Rectal smooth muscle tissue (tissue), 1 donor: Measurements from ENCODE around the gene DEK.
"Not testable (repeated sequence)": the region's sequence is repeated elsewhere in the genome, so short reads cannot be mapped to it uniquely, and the experiment has no call there.

Experiments
- H3K27ac ChIP-seq: one replicate; pipeline ENCODE4 v1.7.0; 2013; ENCODE audit warnings: low read depth, low read length, inconsistent platforms
- H3K27me3 ChIP-seq: one replicate; pipeline ENCODE4 v1.7.0; 2013; ENCODE audit warnings: low read length; ENCODE audit not compliant: control insufficient read depth, insufficient read depth
- H3K36me3 ChIP-seq: one replicate; pipeline ENCODE4 v1.7.0; 2013; ENCODE audit warnings: low read length; ENCODE audit not compliant: control insufficient read depth, insufficient read depth
- H3K4me1 ChIP-seq: one replicate; pipeline ENCODE4 v1.7.0; 2013; ENCODE audit warnings: low read length; ENCODE audit not compliant: control insufficient read depth, insufficient read depth
- H3K4me3 ChIP-seq: one replicate; pipeline ENCODE4 v1.7.0; 2013; ENCODE audit warnings: low read length
- H3K9ac ChIP-seq: one replicate; pipeline ENCODE4 v1.7.0; 2013; ENCODE audit warnings: low read length

Gene DEK, protein sequence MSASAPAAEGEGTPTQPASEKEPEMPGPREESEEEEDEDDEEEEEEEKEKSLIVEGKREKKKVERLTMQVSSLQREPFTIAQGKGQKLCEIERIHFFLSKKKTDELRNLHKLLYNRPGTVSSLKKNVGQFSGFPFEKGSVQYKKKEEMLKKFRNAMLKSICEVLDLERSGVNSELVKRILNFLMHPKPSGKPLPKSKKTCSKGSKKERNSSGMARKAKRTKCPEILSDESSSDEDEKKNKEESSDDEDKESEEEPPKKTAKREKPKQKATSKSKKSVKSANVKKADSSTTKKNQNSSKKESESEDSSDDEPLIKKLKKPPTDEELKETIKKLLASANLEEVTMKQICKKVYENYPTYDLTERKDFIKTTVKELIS

DNA sequence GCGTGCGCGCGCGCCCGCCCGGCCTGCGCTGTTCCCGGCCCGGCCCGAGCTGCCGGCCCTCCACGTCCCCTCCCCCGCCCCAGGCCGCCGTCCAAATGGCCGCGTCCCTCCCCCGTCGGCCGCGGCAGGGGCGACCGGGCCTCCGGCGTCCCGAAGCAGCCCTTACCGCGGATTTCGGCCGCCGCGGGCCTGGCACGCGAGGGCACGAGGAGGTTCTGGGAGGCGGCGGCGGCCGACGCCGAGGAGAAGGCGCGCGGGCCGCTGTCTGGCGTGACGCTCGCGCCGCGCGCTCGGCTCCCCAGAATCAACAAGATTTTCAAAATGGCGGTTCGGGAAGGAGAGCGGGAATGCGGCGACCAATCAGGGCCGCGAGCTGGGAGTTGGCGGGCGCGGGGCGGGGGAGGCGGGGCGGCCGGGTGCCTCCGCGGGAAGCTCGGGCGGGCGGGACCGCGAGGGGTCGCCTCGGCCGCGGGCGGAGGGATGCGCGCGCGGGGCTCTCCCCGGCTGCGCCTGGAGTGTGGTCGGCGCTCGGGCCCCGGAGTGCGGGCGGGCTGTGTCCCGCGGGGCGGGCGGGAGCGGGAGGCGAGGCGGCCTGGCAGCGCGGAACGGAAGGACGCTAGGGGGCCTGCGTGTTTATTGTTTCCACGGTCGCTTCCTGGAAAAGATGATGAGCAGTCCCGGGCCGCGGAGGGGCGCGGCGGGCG, at the start of gene DEK:
DEK (minus strand) TSS at position 312 of the 704 bp plus-strand sequence. CDS start 543 bp downstream, outside the sequence.
- peak within 1 kb of the TSS; percentile 81 for H3K4me3 ChIP-seq
- H3K4me1 ChIP-seq: peaks cover 4% of the 10 kb centered on the region
- H3K27me3 ChIP-seq: no peaks in the 10 kb centered on the region
- H3K9ac ChIP-seq: peak within 1 kb of the TSS; percentile 61
- H3K36me3 ChIP-seq: no peaks in the 10 kb centered on the region
- H3K27ac ChIP-seq: peak within 1 kb of the TSS; percentile 98

DNA sequence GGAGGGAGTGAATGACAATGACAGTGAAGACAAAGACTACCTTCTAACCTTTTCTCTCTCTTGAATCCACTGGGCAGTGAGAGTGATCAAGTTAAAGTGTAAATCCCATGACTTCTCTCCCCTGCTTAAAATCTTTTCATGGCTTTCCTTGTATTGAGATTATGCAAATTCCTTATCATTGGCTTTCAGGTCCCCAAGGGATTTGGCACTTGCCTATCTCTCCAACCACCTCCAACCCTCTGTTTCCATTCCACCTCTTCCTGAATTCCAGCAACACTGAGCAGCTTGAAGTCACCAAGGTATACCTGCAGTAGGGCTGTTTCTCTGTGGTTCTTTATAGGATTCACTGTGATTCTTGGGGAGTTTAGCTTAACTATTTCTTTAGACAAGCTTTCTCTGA, 48.0 kb upstream of the DEK start:
- no peak overlapping the region for H3K9ac ChIP-seq

DNA sequence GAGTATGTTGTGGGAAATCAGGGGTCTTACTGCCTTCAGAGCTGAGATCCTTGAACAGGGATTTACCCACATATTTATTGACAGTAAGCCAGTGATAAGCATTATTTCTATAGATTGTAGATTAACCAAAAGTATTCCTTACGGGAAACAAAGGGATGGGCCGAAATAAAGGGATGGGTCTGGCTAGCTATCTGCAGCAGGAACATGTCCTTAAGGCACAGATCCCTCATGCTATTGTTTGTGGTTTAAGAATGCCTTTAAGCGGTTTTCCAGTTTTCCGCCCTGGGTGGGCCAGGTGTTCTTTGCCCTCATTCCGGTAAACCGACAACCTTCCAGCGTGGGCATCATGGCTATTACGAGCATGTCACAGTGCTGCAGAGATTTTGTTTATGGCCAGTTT, 45.7 kb upstream of the DEK start:
- H3K27ac ChIP-seq, H3K9ac ChIP-seq: not testable (repeated sequence)

More for the DNA sequence above, 48.0 kb upstream of the DEK start:
- H3K36me3 ChIP-seq: no peaks in the 10 kb centered on the region
- no peak overlapping the region for H3K27ac ChIP-seq
- H3K4me3 ChIP-seq: no peak overlapping the region
- no peaks in the 10 kb centered on the region for H3K27me3 ChIP-seq
- H3K4me1 ChIP-seq: no peaks in the 10 kb centered on the region

DNA sequence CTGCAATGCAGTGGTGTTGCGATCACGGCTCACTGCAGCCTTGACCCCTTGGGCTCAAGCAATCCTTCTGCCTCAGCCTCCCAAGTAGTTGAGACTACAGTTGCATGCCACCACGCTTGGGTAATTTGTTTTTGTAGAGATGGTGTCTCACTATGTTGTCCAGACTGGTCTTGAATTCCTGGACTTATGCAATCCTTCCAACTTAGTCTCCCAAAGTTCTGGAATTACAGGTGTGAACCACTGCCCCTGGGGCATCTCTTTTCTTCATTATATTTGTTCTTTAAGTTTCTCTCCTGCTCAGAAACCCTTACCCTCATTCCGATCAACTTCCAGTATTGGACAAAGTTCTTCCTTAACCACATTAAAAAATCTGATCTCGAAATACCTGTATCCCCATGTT, 44.7 kb upstream of the DEK start:
- no peaks in the 10 kb centered on the region for H3K4me1 ChIP-seq
- no peak overlapping the region for H3K4me3 ChIP-seq
- no peak overlapping the region for H3K27ac ChIP-seq
- H3K36me3 ChIP-seq: no peaks in the 10 kb centered on the region
- no peak overlapping the region for H3K9ac ChIP-seq
- no peaks in the 10 kb centered on the region for H3K27me3 ChIP-seq

More for the DNA sequence above, 45.7 kb upstream of the DEK start:
- not testable (repeated sequence) for H3K36me3 ChIP-seq, H3K4me1 ChIP-seq, H3K4me3 ChIP-seq, H3K27me3 ChIP-seq

DNA sequence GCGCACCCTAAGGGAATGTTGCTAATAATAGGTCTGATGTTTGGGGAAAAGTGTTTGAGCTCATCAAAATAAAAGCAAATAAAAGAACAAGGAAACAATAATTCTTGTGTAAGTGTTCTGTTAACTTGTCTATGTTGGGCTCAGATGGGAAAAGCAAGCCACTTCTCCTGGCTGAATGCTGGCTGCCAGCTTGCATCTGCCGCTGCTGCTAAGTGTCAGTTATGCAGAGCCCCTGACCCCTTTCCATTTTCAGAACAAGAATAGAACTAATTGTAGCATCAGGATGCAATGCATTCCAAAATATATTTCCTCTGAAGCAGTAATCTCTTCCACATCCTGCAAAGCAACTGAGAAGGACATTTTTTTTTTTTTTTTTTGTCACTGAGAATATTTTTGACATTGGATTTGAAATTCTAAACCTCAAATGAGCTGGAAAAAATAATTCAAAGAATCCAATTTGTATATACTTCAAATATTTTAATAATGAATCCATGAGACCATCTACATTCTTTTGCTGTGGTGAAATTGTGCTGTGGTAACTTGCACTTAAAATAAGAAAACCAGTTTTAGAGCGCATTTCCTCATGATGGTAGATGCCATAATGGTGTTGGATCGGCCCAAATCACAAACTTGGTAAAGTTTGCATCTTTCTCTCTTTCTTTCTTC, 43.9 kb upstream of the DEK start:
- Histone ChIP-seq H3K36me3 (no peaks in the 10 kb centered on the region), H3K27ac (no peak overlapping the region), H3K27me3 (no peaks in the 10 kb centered on the region), H3K4me3 (no peak overlapping the region), H3K4me1 (no peaks in the 10 kb centered on the region), H3K9ac (no peak overlapping the region)

DNA sequence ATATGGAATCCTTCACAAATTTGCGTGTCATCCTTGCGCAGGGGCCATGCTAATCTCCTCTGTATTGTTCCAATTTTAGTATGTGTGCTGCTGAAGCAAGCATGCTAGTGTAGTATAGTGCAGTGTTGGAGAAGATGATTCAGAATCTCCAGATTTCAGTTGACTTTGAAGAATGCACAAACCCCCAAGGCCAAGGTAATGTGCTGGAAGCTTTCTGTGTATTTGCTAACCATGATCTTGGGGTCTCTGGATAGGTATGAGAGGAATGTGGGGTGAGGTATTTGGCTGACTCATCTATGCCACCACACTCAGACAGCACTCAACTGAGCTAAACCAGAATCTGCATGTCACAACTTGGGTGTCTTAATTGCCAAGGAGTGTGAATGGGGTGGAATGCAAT, 42.6 kb upstream of the DEK start:
- H3K36me3 ChIP-seq: no peaks in the 10 kb centered on the region
- H3K27ac ChIP-seq: no peak overlapping the region
- H3K4me1 ChIP-seq: no peaks in the 10 kb centered on the region
- H3K27me3 ChIP-seq: no peaks in the 10 kb centered on the region
- no peak overlapping the region for H3K4me3 ChIP-seq
- H3K9ac ChIP-seq: no peak overlapping the region

DNA sequence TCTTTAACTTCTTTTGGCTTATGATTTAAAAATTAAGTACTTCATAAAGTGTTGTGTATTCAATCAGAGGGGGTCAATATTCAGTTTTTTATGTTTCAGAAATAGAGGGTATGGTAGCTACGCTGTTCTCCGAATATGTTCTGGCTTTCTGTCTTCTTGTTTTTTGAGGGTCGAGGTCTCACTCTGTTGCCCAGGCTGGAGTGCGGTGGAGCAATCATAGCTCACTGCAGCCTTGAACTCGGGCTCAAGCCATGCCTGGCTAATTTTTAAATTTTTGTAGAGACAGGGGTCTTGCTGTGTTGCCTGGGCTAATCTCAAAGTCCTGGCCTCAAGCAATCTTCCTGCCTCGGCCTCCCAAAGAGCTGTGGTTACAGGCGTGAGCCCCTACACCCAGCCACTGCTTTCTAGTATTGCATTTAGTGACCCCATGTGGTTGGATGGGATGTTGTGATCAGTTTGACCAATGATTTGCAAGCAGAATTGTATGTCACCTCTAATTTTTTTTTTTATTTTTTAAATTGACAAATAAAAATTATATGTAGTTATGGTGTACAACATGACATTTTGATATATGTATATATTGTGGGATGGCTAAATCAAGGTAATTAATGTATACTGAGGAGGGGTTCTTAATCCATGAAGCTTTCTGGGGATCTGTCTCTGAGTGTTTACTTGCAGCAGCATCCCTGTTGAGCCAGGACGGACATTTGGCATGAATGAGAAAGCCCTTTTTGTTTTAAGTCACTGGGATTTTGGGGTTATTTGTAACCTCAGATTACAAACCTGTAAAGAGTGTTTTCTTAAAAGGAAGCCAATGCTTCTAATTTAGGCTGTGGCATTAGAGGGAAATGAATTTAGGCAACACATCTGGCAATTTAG, 38.5 kb upstream of the DEK start:
- Histone ChIP-seq H3K27me3 (no peaks in the 10 kb centered on the region), H3K4me1 (no peaks in the 10 kb centered on the region), H3K9ac (no peak overlapping the region), H3K27ac (no peak overlapping the region), H3K4me3 (no peak overlapping the region), H3K36me3 (no peaks in the 10 kb centered on the region)

DNA sequence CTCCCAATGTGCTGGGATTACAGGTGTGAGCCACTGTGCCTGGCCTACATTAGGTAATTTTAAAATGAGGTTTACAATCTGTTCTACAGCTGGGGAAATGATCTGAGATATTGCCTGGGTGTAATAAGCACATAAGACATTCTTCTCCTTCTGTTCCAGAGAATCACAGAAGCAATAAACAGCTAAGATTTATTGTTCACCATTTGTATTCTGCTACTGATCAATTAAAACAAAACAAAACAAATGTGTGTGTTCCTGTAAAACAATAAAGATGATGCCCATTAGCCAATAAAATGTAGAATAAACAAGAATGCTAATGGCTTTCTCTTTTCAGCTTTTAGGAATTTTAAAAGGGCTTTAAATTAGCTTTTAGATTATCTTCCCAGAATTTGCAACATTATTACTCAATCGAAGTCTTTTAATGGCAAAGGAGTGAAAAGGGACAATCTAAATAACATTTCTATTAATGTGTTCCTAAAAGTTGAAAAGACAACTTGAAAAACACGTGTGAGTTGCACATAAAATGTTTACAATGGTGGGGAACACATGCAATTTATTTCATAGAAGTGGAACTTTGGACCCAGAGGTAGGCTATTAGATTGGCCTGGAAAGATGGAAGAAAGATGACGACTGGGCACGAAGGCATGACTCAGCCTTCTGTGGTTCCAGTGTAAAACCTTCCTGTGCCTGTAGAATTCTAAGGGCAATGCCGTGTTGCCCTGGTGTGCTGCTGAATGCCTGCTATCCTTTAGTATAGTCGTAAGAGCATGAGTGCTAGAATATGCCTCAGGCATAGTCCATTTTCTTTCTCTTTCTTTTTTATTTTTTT, 29.0 kb upstream of the DEK start:
- Histone ChIP-seq H3K36me3 (no peaks in the 10 kb centered on the region), H3K27me3 (no peaks in the 10 kb centered on the region), H3K9ac (no peak overlapping the region), H3K27ac (no peak overlapping the region), H3K4me3 (no peak overlapping the region), H3K4me1 (no peaks in the 10 kb centered on the region)

DNA sequence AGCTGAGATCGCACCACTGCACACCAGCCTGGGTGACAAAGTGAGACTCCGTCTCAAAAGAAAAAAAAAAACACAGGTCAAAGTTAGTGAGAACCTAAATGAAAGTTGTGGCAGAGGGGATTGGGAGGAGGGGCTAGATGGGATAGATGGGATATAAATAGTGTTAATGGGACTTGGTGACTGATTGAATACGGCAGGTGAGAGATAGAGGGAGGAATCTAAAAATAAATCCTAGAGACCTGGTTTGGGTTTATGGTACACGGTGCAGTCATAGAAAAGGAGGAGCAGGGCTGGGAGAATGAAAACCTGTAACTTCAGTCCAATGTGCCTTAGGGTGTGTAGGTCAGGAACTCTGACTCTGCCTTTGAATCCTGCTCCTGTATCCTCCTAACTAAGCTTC, 25.0 kb upstream of the DEK start:
- H3K4me3 ChIP-seq: no peak overlapping the region
- no peak overlapping the region for H3K9ac ChIP-seq
- H3K27me3 ChIP-seq: no peaks in the 10 kb centered on the region
- H3K27ac ChIP-seq: no peak overlapping the region
- no peaks in the 10 kb centered on the region for H3K36me3 ChIP-seq
- H3K4me1 ChIP-seq: no peaks in the 10 kb centered on the region

DNA sequence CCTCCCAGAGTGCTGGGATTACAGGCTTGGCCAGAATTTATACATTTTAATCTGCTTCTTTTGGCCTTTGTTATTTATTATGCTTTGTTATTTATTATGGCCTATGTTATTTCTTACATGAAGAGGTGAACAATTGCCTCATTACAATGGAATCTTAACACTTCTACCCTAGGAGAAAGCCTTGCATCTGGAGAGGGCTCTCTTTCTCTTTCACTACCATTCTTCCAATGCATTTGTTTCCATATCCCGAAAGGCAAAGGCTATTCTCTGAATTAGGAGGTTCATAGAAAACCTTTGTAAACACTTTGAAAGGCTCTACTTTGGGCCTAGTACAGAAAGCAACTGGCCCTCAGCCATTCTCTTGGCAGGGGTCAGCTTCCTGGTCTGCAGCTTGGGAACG, 19.9 kb upstream of the DEK start:
- no peaks in the 10 kb centered on the region for H3K4me1 ChIP-seq

DNA sequence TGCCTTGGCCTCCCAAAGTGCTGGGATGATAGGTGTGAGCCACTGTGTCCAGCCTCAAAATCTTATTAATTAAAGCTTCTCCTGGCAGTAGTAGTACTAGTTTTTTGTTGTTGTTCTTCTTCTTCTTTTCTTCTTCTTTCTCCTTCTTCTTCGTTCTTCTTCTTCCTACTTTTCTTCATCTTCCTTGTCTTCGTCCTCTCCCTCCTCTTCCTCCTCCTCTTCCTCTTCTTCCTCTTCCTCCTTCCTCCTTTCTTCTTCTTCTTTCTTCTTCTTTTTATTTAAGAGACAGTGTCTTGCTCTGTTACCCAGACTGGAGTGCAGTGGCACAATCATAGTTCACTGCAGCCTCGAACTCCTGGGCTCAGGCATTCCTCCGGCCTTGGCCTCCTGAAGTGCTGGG, 17.2 kb upstream of the DEK start:
- H3K4me3 ChIP-seq: no peak overlapping the region
- H3K27me3 ChIP-seq: peaks cover 5% of the 10 kb centered on the region
- no peaks in the 10 kb centered on the region for H3K4me1 ChIP-seq
- H3K9ac ChIP-seq: no peak overlapping the region
- H3K27ac ChIP-seq: no peak overlapping the region
- H3K36me3 ChIP-seq: no peaks in the 10 kb centered on the region

More for the DNA sequence above, 19.9 kb upstream of the DEK start:
- H3K4me3 ChIP-seq: no peak overlapping the region
- no peak overlapping the region for H3K27ac ChIP-seq
- no peaks in the 10 kb centered on the region for H3K36me3 ChIP-seq
- no peak overlapping the region for H3K9ac ChIP-seq
- no peaks in the 10 kb centered on the region for H3K27me3 ChIP-seq
